Measurements from ENCODE around the gene PCSK9.
"Not testable (repeated sequence)": the region's sequence is repeated elsewhere in the genome, so short reads cannot be mapped to it uniquely, and the experiment has no call there.

DNA sequence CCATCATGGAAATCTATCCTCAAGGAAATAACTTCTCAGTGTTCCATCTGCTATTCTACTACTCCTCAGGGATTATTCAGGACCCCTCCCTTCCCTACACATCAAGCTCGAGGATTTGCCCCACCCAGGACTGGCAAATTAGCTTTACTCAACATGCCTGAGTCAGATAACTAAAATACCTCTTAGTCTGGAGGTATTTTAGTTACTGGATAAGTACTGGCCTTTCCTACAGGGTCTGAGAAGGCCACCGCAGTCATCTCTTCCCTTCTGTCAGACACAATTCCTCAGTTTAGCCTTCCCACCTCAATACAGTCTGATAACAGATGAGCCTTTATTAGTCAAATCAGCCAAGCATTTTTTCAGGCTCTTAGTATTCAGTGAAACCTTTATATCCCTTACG lies 12.7 kb upstream of the PCSK9 start:
- TF ChIP-seq CTCF (IDR thresholded peaks at IDR 0.05 in 2 of 3, conservative IDR thresholded peaks at IDR 0.05 in 1 of 3; ENCODE audit: insufficient read depth in 2 of 3, low read depth in 1 of 3, low read length in 3 of 3); ZNF586 (CRISPR knock-in tag; conservative IDR thresholded peaks at IDR 0.05); ZNF695 (CRISPR knock-in tag; IDR thresholded peaks at IDR 0.05); SFPQ (IDR thresholded peaks at IDR 0.05; ENCODE audit: low read depth, low read length): not testable (repeated sequence)
